ENCODE results near the gene ANKLE2. TPM values are rescaled to one million over a fixed set of nuclear protein-coding genes. Genes with fewer than 3 reads are reported as not detected.

The ANKLE2 gene
- 114 and 154 TPM in 2 replicates for total RNA-seq

DNA sequence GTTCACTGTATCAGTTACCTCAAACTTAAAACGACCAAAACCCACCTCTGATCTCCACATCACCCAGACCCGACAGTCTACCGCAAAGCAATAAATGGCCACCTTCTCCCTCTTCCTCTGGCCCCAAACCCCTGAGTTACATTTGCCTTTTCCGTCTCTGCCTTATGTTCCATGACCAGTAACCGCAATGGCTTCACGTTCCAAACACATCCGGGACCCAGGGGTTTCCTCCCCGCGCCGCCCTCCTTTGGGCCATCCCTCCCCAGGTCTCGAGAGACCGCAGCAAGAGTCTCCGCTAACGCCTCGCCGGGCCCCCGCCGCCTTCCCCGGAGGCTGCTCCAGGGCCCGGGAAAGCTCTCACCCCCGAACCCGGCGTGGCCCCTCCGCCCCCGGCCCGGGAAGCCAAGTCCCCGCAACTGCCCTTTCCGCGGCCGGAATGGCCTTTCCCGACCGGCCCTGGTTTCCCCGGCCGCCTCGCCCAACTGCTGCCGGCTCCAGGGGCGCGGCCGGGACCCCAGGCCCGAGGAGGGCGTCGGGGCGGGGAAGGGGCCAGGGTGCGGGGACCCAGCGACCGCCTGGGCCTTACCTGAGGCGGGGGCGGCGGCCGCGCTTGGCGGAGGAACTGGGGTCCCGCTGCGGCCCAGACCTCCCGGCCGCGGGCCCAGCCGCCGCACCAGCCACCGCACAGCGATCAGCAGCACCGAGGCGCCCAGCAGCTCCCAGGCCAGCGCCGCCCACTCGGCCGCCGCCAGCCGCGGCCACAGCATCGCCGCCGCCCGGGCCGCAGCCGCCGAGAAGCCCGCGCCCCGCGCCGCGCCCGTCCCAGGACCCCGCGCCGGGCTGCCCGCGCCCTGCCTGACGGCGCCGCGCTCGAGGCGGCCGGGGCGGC is at the start of gene ANKLE2:
Gene ANKLE2, minus strand, starts transcription at position 801 of the 889 bp plus-strand sequence. Its CDS starts 34 bp downstream, at position 767.

DNA sequence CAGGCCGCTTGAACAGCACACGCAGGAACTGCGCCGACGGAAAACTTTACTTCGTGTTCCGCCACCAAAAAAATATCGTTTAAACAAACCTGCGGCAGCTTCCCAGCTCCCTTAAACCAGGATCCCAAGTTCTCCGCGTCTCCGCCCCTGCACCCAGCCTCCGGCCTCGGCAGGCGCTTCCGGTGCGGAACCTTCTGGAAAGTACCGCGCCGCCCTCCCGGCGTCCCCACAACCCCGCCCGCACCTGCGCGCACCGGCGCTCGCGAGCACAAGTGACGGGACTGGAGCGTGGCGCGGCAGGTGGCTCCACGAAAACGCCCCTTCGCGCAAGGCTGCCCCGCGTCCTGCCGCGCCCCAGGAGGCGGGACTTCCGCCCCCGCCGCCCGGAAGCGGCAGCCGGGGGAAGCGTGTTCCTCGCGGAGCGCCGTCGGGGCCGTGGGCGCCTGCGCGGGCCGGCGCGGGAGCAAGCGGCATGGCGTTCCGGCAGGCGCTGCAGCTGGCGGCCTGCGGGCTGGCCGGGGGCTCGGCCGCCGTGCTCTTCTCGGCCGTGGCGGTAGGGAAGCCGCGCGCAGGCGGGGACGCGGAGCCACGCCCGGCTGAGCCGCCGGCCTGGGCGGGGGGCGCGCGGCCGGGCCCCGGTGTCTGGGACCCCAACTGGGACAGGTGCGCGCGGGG is 51.1 kb downstream of the ANKLE2 start, which contains the start of gene PGAM5:
Gene PGAM5, plus strand, starts transcription at position 438 of the 675 bp plus-strand sequence. Its CDS starts 35 bp downstream, at position 473.

DNA sequence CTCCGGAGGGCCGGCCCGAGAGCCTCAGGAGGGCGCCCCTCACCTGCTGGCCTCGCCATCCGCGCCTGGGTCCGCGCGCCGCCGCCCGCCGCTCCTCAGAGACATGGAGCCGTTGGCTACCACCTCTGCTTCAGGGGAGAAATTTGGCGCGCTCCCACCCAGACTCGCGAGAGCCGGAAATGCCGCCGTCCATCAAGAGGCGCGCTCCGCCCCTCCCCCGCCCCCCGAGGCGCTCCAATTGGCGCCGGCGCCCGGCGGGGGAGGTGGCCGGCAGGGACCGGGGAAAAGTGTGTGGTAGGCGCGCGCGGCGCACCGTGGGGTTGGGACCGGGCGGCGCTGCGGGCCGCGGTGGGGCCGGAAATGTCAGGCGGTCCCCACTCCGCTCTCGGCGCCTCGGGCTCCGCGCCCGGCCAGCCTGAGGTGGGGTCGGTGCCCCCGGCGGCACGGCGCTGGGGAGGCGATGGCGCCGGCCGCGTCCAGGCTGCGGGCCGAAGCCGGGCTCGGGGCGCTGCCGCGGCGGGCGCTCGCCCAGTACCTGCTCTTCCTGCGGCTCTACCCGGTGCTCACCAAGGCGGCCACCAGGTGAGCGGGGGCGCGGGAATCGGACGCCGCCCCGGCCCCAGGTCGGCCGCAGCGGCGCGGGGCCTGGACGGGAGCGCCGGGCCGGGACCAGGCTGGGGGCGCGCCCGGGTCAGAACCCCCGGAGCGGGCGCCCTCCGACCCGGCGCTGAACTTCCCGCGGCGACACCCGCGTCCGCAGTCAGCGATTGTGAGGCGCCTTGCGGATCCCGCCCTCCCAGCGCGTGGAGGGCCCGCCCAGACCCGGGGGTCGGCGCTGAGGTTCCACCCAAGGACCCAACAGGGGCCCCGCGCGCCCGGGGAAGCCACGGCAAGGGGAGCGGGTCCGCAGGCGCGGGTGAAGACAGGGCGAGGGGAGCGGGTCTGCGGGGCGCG is 74.1 kb downstream of the ANKLE2 start, which contains the start of the genes POLE and PXMP2:
Gene POLE, minus strand, starts transcription at position 132 of the 954 bp plus-strand sequence. Its CDS starts 27 bp downstream, at position 105.
Gene PXMP2, plus strand, starts transcription at position 377 of the 954 bp plus-strand sequence. Its CDS starts 84 bp downstream, at position 461.

Small RNA genes lying within 50 kb of the gene (small RNA-seq; reads per million reads assigned to genes)
- gene RNA5SP379 (ENCODE audit: low replicate concordance), result 0.13 reads per million

Other genes with a start within 250 kb of the ANKLE2 start
- gene LRCOL1, start 151.2 kb downstream of the ANKLE2 start, total RNA-seq, result not detected in 2 replicates
- gene P2RX2, start 143.1 kb downstream of the ANKLE2 start, total RNA-seq, result not detected in 2 replicates
- 6.8 and 70.6 TPM in 2 replicates for gene POLE, start 74.5 kb downstream of the ANKLE2 start, total RNA-seq
- gene PXMP2, start 74.2 kb downstream of the ANKLE2 start, total RNA-seq, result 10.9 and 11.0 TPM in 2 replicates
- 23.9 and 73.7 TPM in 2 replicates for gene PGAM5, start 51.0 kb downstream of the ANKLE2 start, total RNA-seq
- 155 and 184 TPM in 2 replicates for gene GOLGA3, start 67.0 kb upstream of the ANKLE2 start, total RNA-seq
- 48.8 and 52.1 TPM in 2 replicates for gene CHFR, start 125.8 kb upstream of the ANKLE2 start, total RNA-seq
- gene ZNF605, start 194.5 kb upstream of the ANKLE2 start, total RNA-seq, result 10.1 and 10.7 TPM in 2 replicates
- 18.2 and 28.6 TPM in 2 replicates for gene ZNF26, start 224.5 kb upstream of the ANKLE2 start, total RNA-seq